SK-N-SH (cell line): ENCODE measurements around the gene CYP2S1.

Experiments used
- CTCF ChIP-seq: fragments of 200-600 bp; sonication (generic); IDR thresholded peaks from 2 replicates; pipeline ENCODE4 v1.6.1; 2017; ENCODE audit warnings: antibody characterized with exemption, mild to moderate bottlenecking, moderate library complexity
- EP300 ChIP-seq, 2 experiments: IDR thresholded peaks; 2 replicates each; pipeline versions ENCODE4 v1.4.0 to v1.6.1; 2012; ENCODE audit warnings: borderline replicate concordance in 1 of 2, low read depth in 1 of 2, low read length in 1 of 2
- FOXM1 ChIP-seq: IDR thresholded peaks from 2 replicates; pipeline ENCODE4 v1.4.0; 2012; ENCODE audit warnings: low read depth, mild to moderate bottlenecking
- RAD21 ChIP-seq: IDR thresholded peaks from 2 replicates; pipeline ENCODE4 v1.6.1; 2012; ENCODE audit warnings: mild to moderate bottlenecking, low read length
- RFX5 ChIP-seq: IDR thresholded peaks from 2 replicates; pipeline ENCODE4 v1.6.1; 2012; ENCODE audit warnings: mild to moderate bottlenecking, improper control_type of control experiment, low read length
- TCF12 ChIP-seq: IDR thresholded peaks from 2 replicates; pipeline ENCODE4 v1.4.0; 2012
- ZBTB33 ChIP-seq: IDR thresholded peaks from 2 replicates; pipeline ENCODE4 v1.4.0; 2012; ENCODE audit warnings: low read depth, borderline replicate concordance

DNA sequence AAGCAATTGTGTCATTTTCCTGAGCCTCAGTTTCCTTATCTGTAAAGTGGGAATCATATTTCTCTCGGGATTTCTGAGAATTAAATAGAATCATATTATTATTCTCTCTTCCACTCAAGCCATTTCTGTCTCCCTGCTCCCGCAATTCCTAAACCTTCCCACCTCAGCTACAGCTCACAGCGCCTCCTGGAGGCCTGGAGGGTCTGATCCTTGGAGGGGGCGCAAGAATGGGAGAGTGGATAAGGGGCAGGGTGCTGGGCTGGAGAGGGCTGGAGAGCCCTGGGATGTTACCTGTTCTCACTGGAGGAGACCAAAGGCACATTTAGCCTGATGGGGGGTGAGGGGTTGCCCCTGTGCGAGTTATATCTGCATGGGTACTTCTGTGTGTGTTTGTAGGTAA is 31.1 kb upstream of the CYP2S1 start:
- TF ChIP-seq RFX5 (no peak), CTCF (peak; percentile 45), RAD21 (no peak), EP300 (IDR thresholded peaks at IDR 0.05; ENCODE audit: borderline replicate concordance in 1 of 2, low read depth in 1 of 2, low read length in 1 of 2) (no peak), ZBTB33 (no peak), TCF12 (no peak), FOXM1 (no peak)
